GM12878 (cell line): ENCODE measurements around the gene MAP1LC3B. TPM values are rescaled to one million over a fixed set of nuclear protein-coding genes. Genes with fewer than 3 reads are reported as not detected.
"Not testable (repeated sequence)": the region's sequence is repeated elsewhere in the genome, so short reads cannot be mapped to it uniquely, and the experiment has no call there.

Experiments used
- ATAC-seq: fragments of 200-7000 bp; cut with Tn5 transposase; 3 replicates; pipeline ENCODE4 v1.9.1; 2020; ENCODE audit warnings: mild to moderate bottlenecking, moderate library complexity
- BruUV-seq: library from RNA; stranded (reverse); fragments of 400-500 nt; replicated peaks from 2 replicates; lab custom pipeline; 2021; lab: Mats Ljungman, UMichigan
- CTCF ChIA-PET: fragments of 300-600 bp; sonication (Branson Sonifier 250); formaldehyde crosslinking; extraction: SDS; loops from one replicate; lab custom pipeline; 2021; ENCODE audit warnings: inconsistent platforms; lab: Yijun Ruan, JAX
- POLR2A ChIA-PET: fragments of 350-600 bp; formaldehyde crosslinking; extraction: SDS; loops from one replicate; lab custom pipeline; 2021; ENCODE audit warnings: inconsistent platforms; lab: Charles Lee
- RAD21 ChIA-PET: fragments of 300-600 bp; sonication (Branson Sonifier 250); formaldehyde crosslinking; loops from one replicate; lab custom pipeline; 2023; ENCODE audit warnings: antibody characterized with exemption; ENCODE audit not compliant: unreplicated experiment; lab: Charles Lee
- SMC1A ChIA-PET: fragments of 300-600 bp; sonication (Branson Sonifier 250); formaldehyde crosslinking; loops from one replicate; lab custom pipeline; 2023; ENCODE audit not compliant: unreplicated experiment, uncharacterized antibody; lab: Charles Lee
- DNase-seq: peaks from one replicate; pipeline ENCODE4 v3.0.0-alpha.2; 2011; ENCODE audit warnings: low read depth, low spot score
- FAIRE-seq: peaks from 3 replicates; lab custom pipeline; 2011; peaks lifted over from hg19 to GRCh38; lab: Jason Lieb, UNC
- H2AFZ ChIP-seq: 2 replicates; pipeline ENCODE4 v1.6.0; 2011; ENCODE audit warnings: low read depth, low read length, control low read depth; ENCODE audit not compliant: control insufficient read depth
- H3K27ac ChIP-seq: 2 replicates; pipeline ENCODE4 v1.5.1; 2011; ENCODE audit warnings: control low read depth; ENCODE audit not compliant: control insufficient read depth, insufficient read depth
- H3K27me3 ChIP-seq, 2 experiments: replicated peaks in 1 of 2; 2 replicates each; pipeline versions ENCODE4 v1.6.0 to v1.6.1; 2011; ENCODE audit warnings: low read length in 1 of 2; ENCODE audit not compliant: control insufficient read depth in 2 of 2, insufficient read depth in 2 of 2
- H3K36me3 ChIP-seq, 2 experiments: 2 replicates each; pipeline ENCODE4 v1.5.1; 2011; ENCODE audit warnings: low read length in 1 of 2; ENCODE audit not compliant: control insufficient read depth in 2 of 2, insufficient read depth in 2 of 2
- H3K4me1 ChIP-seq: 2 replicates; pipeline ENCODE4 v1.6.1; 2011; ENCODE audit warnings: mild to moderate bottlenecking, low read length, moderate library complexity, mixed read lengths; ENCODE audit not compliant: control insufficient read depth, insufficient read depth
- H3K4me2 ChIP-seq: 2 replicates; pipeline ENCODE4 v1.6.0; 2011; ENCODE audit warnings: control low read depth; ENCODE audit not compliant: control insufficient read depth, insufficient read depth
- H3K4me3 ChIP-seq: fragments of 200-600 bp; sonication (generic); 2 replicates; pipeline ENCODE4 v1.5.1; 2016
- H3K79me2 ChIP-seq: 2 replicates; pipeline ENCODE4 v1.6.0; 2011; ENCODE audit warnings: low read length; ENCODE audit not compliant: control insufficient read depth, insufficient read depth
- H3K9ac ChIP-seq: 2 replicates; pipeline ENCODE4 v1.8.0; 2011; ENCODE audit warnings: low read length, control low read depth, mixed read lengths; ENCODE audit not compliant: control insufficient read depth, insufficient read depth
- H3K9me3 ChIP-seq: replicated peaks from 3 replicates; pipeline ENCODE4 v1.5.1; 2011; ENCODE audit warnings: mild to moderate bottlenecking, low read length; ENCODE audit not compliant: control insufficient read depth, insufficient read depth
- H4K20me1 ChIP-seq: 2 replicates; pipeline ENCODE4 v1.6.0; 2011; ENCODE audit not compliant: control insufficient read depth, insufficient read depth
- HDAC6 ChIP-seq: fragments of 200-600 bp; sonication (generic); IDR thresholded peaks from one replicate; pipeline ENCODE4 v1.8.0; 2017; ENCODE audit warnings: antibody characterized with exemption; ENCODE audit not compliant: unreplicated experiment
- POU2F2 ChIP-seq: IDR thresholded peaks from 3 replicates; pipeline ENCODE4 v1.6.1; 2011; ENCODE audit warnings: low read depth, mild to moderate bottlenecking, low read length, borderline replicate concordance
- SIX5 ChIP-seq: IDR thresholded peaks from 2 replicates; pipeline ENCODE4 v1.6.1; 2011; ENCODE audit warnings: mild to moderate bottlenecking, low read depth, low read length, moderate library complexity; ENCODE audit not compliant: severe bottlenecking
- SP1 ChIP-seq: IDR thresholded peaks from one replicate; pipeline ENCODE4 v1.6.1; 2011; ENCODE audit warnings: low read depth, low read length
- WGBS: methylation state at CpG from one replicate; pipeline ENCODE4 v1.1.6; 2016; ENCODE audit warnings: low lambda C conversion rate; ENCODE audit not compliant: insufficient replicate concordance, insufficient coverage; ENCODE audit errors: missing lambda C conversion rate; 5-methylcytosine and 5-hydroxymethylcytosine counted together
- in situ Hi-C: fragments of 300-500 bp; cut with MboI; formaldehyde crosslinking; loops from 9 replicates; pipeline ENCODE4 v1.14.3; 2018; ENCODE audit warnings: mixed read lengths
- intact Hi-C: fragments of 100-400 bp; cut with micrococcal nuclease; formaldehyde crosslinking; loops from one replicate; pipeline ENCODE4 v1.14.2; 2022; ENCODE audit not compliant: unreplicated experiment
- polyA plus RNA-seq, 11 experiments: library from polyadenylated mRNA; depleted of rRNA in 4 of 11; unstranded in 6 of 11; stranded (reverse) in 5 of 11; fragments of >200 nt; fragmentation: Nextera tagmentation in 4 of 11; fragmentation: Illumina TruSeq in 1 of 11; extraction: Ambion mirVana in 4 of 11; extraction: Trizol in 1 of 11; gene quantifications; 1 replicate in 1 of 11; 2 replicates in 10 of 11; pipeline versions ENCODE4 v1.2.1 to v1.2.3, GENCODE V29; 2011 to 2016; ENCODE audit warnings: inconsistent platforms in 2 of 11, missing spikeins in 2 of 11, low read depth in 1 of 11
- total RNA-seq, 4 experiments: library from RNA; depleted of rRNA in 3 of 4; stranded (reverse); fragments of >200 nt in 3 of 4; fragmentation: Illumina TruSeq in 1 of 4; extraction: Trizol in 1 of 4; gene quantifications; 2 replicates each; pipeline versions ENCODE4 v1.2.1 to v1.2.3, GENCODE V29; 2013 to 2021
- TF ChIP-seq, protein P1 (sequence below): fragments of 450-650 bp; IDR thresholded peaks from 2 replicates; pipeline ENCODE4 v1.6.1; 2017; ENCODE audit warnings: antibody characterized with exemption, mild to moderate bottlenecking, moderate library complexity
- TF ChIP-seq, protein P2 (sequence below): fragments of 450-650 bp; conservative IDR thresholded peaks from 2 replicates; pipeline ENCODE4 v1.6.1; 2017; ENCODE audit warnings: mild to moderate bottlenecking, moderate library complexity
- TF ChIP-seq, protein P3 (sequence below): IDR thresholded peaks from 2 replicates; pipeline ENCODE4 v1.6.1; 2012; ENCODE audit warnings: low read depth, low read length, improper control_type of control experiment
- TF ChIP-seq, protein P4 (sequence below): IDR thresholded peaks from 2 replicates; pipeline ENCODE4 v1.6.1; 2011; ENCODE audit warnings: borderline replicate concordance, low read depth, mild to moderate bottlenecking, moderate library complexity, low read length; ENCODE audit not compliant: insufficient read depth, poor library complexity, severe bottlenecking

The MAP1LC3B gene
- total and polyA plus RNA-seq, 10 of the 15 experiments (the other 5 are each of a cell fraction or from before 2014, with no cell fraction given), result 6.1 to 42.8 (median 13.7) TPM

DNA sequence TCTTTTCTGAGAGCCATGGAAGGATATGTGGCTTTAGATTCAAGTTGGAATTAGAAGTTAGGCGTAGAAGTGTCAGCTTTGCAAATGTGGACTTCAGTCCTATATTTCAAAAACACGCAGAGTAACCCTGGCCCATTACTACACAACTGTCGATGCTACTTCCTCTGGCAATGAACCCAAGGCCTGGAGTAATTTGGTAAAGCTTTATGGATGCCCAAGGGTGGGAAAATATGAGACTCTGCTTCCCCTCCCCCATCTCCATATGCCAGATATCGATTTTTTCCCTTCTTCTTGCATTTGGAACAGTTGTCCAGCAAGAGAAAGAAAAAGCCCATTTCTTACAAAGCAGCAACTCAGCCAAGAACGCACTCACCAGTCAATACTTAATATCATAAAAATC lies 2.9 kb upstream of the MAP1LC3B start (continued):
- TF ChIP-seq, protein P1, sequence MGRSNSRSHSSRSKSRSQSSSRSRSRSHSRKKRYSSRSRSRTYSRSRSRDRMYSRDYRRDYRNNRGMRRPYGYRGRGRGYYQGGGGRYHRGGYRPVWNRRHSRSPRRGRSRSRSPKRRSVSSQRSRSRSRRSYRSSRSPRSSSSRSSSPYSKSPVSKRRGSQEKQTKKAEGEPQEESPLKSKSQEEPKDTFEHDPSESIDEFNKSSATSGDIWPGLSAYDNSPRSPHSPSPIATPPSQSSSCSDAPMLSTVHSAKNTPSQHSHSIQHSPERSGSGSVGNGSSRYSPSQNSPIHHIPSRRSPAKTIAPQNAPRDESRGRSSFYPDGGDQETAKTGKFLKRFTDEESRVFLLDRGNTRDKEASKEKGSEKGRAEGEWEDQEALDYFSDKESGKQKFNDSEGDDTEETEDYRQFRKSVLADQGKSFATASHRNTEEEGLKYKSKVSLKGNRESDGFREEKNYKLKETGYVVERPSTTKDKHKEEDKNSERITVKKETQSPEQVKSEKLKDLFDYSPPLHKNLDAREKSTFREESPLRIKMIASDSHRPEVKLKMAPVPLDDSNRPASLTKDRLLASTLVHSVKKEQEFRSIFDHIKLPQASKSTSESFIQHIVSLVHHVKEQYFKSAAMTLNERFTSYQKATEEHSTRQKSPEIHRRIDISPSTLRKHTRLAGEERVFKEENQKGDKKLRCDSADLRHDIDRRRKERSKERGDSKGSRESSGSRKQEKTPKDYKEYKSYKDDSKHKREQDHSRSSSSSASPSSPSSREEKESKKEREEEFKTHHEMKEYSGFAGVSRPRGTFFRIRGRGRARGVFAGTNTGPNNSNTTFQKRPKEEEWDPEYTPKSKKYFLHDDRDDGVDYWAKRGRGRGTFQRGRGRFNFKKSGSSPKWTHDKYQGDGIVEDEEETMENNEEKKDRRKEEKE, result no peak
- TF ChIP-seq SP1 (no peak), HDAC6 (no peak), POU2F2 (no peak), SIX5 (no peak)
- TF ChIP-seq, protein P2, sequence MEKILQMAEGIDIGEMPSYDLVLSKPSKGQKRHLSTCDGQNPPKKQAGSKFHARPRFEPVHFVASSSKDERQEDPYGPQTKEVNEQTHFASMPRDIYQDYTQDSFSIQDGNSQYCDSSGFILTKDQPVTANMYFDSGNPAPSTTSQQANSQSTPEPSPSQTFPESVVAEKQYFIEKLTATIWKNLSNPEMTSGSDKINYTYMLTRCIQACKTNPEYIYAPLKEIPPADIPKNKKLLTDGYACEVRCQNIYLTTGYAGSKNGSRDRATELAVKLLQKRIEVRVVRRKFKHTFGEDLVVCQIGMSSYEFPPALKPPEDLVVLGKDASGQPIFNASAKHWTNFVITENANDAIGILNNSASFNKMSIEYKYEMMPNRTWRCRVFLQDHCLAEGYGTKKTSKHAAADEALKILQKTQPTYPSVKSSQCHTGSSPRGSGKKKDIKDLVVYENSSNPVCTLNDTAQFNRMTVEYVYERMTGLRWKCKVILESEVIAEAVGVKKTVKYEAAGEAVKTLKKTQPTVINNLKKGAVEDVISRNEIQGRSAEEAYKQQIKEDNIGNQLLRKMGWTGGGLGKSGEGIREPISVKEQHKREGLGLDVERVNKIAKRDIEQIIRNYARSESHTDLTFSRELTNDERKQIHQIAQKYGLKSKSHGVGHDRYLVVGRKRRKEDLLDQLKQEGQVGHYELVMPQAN, result no peak
- TF ChIP-seq, protein P3, sequence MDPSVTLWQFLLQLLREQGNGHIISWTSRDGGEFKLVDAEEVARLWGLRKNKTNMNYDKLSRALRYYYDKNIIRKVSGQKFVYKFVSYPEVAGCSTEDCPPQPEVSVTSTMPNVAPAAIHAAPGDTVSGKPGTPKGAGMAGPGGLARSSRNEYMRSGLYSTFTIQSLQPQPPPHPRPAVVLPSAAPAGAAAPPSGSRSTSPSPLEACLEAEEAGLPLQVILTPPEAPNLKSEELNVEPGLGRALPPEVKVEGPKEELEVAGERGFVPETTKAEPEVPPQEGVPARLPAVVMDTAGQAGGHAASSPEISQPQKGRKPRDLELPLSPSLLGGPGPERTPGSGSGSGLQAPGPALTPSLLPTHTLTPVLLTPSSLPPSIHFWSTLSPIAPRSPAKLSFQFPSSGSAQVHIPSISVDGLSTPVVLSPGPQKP, result no peak
- TF ChIP-seq, protein P4, sequence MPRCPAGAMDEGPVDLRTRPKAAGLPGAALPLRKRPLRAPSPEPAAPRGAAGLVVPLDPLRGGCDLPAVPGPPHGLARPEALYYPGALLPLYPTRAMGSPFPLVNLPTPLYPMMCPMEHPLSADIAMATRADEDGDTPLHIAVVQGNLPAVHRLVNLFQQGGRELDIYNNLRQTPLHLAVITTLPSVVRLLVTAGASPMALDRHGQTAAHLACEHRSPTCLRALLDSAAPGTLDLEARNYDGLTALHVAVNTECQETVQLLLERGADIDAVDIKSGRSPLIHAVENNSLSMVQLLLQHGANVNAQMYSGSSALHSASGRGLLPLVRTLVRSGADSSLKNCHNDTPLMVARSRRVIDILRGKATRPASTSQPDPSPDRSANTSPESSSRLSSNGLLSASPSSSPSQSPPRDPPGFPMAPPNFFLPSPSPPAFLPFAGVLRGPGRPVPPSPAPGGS, result no peak

DNA sequence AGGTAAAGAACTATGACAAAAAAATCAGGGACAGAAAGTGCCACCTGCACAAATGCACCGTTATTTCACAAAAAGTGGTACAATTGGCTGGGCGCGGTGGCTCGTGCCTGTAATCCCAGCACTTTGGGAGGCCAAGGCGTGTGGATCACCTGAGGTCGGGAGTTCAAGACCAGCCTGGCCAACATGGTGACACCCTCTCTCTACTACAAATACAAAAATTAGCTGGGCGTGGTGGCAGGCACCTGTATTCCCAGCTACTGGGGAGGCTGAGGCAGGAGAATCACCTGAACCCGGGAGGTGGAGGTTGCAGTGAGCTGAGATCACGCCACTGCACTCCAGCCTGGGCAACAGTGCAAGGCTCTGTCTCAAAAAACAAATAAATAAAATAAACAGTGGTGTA lies 2.2 kb upstream of the MAP1LC3B start:
- POLR2A ChIA-PET, RAD21 ChIA-PET, DNase-seq: not testable (repeated sequence)

More for the DNA sequence above, 2.2 kb upstream of the MAP1LC3B start:
- H4K20me1 ChIP-seq, H3K4me2 ChIP-seq, H3K4me3 ChIP-seq, ATAC-seq, H3K27me3 ChIP-seq, BruUV-seq, H3K27ac ChIP-seq, H2AFZ ChIP-seq, H3K9ac ChIP-seq, H3K79me2 ChIP-seq, H3K36me3 ChIP-seq, H3K9me3 ChIP-seq, FAIRE-seq, CTCF ChIA-PET: not testable (repeated sequence)
- H3K4me1 ChIP-seq, result peaks cover 16% of the 10 kb centered on the region
- 99% methylated on average over 9 of the region's 9 CpGs for WGBS
- SMC1A ChIA-PET, result interaction anchor here (1.2 kb wide), 1 partner anchor 383 kb away, joined by 4 read pairs; no protein-coding TSS in a partner anchor
- intact Hi-C loops, result loop anchor here (2.0 to 10.0 kb wide), 3 partner anchors 377 to 1065 kb away; partner anchors contain the start of genes BANP, KLHDC4 and ZFPM1
- in situ Hi-C loops, result loop anchor here (10.0 kb wide), 2 partner anchors 475 to 835 kb away; partner anchors contain the start of genes MTHFSD and SLC7A5
